AML-193 (cell line): ENCODE results near the gene YIF1A.
"Not testable (repeated sequence)": the region's sequence is repeated elsewhere in the genome, so short reads cannot be mapped to it uniquely, and the experiment has no call there.

Experiments
- DNase-seq, 2 experiments: peaks; one replicate each; lab custom pipeline; 2025; lab: John Stamatoyannopoulos, UW

The YIF1A gene

GRCh38 chr11:66268952-66269905 is 19.7 kb downstream of the YIF1A start:
- peak; percentile 50 to 51 for DNase-seq

DNA sequence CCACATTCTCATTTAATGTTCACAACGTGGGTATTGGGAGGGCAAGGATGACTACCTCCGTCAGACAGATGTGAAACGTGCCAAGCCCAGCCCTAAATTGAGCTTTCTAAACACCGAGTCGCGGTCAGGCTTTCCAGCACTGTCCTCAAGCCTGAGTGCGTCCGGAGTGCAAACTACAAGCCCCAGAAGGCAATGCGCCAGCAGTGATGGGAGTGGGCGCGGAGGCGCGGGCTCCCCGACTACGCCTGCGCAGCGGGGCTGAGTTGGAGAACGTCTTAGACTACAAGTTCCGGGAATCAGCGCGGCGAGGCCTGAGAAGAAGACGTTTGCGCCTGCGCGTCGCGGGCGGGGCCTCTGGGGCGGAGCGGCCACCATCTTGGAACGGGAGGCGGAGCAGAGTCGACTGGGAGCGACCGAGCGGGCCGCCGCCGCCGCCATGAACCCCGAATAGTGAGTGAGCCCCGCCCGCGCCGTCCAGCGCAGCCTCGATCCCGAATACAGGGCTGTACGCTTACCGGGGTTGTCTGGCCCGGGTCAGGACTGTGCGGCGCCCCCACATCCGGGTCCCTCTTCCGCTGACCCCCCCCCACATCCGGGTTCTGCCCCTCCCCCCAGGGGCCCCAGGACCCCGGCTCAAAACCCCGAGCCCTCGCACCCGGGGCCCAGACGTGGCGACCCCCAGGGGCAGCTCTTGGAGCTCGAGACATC is 20.5 kb downstream of the YIF1A start, which contains the start of gene RAB1B:
Gene RAB1B, plus strand, starts transcription at position 396 of the 708 bp plus-strand sequence. Its CDS starts 41 bp downstream, at position 437.
- peak; percentile 97 to 99 for DNase-seq

GRCh38 chr11:66267379-66268243 is 21.3 kb downstream of the YIF1A start:
- peak; percentile 51 to 57 for DNase-seq

- DNase-seq = no peak
Measured at GRCh38 chr11:66267039-66267378, 21.9 kb downstream of the YIF1A start.

DNA sequence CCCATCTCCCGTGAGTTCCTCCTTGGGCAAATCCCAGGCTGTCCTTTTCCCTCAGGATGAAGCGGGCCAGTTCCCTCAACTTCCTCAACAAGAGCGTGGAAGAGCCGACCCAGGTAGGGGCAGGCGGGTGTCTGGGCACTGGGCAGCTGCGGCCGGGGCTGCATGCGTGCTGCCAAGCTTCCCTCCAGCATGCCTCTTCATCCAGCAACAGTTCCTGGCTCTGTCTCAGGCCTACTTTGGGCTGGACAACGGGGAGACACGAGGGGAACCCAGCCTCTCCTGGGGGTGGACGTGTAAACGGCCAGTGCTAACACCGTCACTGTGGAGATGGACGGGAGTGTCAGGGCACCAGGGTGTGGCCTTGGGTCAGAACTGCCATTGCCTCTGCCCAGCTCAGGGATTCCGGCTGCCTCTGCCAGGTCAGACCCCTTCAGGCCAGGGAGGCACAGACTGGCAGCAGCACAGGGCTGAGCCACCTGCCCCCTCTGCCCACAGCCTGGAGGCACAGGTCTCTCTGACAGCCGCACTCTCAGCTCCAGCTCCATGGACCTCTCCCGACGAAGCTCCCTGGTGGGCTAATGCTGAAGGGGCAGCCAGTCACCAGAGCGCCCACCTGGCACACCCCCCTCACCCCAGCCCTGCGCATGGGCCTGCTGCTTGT is 22.4 kb downstream of the YIF1A start:
- no peak for DNase-seq

GRCh38 chr11:66265531-66266377 is 23.2 kb downstream of the YIF1A start:
- DNase-seq = no peak

GRCh38 chr11:66264914-66265313 is 24.0 kb downstream of the YIF1A start:
- no peak for DNase-seq

GRCh38 chr11:66264383-66264782 is 24.6 kb downstream of the YIF1A start:
- no peak for DNase-seq

- DNase-seq = no peak
Measured at GRCh38 chr11:66263785-66264184, 25.2 kb downstream of the YIF1A start.

DNA sequence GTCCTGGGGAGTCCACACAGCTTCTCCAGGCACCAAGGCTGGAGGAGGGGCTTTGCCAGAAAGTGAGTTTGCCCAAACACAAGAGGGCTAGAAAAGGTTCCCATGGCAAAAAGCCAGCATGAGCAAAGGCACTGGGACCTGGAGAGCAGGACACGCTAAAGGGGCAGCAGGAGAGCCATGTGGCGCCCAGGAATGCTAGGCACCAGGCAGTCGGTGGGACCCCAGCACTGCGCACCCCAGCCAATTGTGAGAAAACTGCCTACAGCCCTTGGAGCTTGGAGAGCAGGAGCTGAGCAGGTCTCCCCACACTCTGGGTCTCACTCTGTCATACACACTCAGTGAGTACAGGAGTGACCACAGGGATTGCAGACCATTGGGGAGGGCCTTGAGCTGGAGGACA is 25.7 kb downstream of the YIF1A start:
- no peak for DNase-seq

DNA sequence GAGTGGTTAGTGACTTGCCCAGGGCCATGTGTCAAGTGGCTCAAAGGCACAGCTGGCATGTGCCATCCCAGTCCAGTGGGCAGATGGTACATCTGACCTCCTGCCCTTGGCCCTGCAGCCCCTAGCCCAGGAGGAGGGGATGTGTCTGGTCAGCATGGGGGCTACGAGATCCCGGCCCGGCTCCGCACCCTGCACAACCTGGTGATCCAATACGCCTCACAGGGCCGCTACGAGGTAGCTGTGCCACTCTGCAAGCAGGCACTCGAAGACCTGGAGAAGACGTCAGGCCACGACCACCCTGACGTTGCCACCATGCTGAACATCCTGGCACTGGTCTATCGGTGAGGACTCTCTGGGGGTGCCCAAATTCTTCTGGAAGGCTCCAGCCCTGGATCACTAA is 26.2 kb downstream of the YIF1A start:
- no peak for DNase-seq

DNA sequence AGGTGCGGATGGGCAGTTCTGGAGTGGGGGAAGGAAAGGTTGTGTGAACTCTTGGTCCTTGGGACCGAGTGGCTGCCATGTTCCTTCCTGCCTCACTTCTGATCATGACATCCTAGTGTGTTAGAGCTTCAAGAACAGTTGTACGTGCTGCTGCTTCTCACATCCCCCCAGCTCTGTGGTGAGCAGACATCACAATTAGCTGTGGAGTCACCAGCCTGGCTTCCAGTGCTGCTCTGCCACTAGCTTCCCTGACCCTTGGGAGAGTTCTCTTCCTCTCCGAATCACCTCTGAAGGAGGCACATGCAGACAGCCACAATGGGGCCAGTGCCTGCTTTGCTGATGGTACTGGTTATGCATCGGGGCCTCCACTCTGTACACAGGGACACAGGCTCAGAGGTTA is 26.8 kb downstream of the YIF1A start:
- no peak for DNase-seq

GRCh38 chr11:66261578-66261977 is 27.4 kb downstream of the YIF1A start:
- no peak for DNase-seq

DNA sequence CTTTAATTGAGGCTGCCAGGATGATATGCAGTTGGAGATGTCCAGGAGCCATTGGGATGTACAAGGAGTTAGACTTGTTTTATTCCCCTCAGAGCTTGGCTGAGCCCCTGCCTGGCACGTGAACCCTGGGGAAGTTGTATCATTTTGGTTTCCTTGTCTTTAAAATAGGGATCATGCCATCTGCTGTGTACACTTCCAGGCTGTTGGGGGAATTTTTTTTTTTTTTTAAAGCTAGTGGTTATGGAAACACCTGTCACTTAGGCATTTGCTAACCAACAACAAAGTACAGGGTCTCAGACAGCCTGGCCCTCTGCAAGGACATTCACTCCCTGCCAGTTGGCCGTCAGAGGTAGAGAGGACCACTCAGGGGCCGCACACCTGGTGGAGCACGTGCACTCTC is 29.0 kb downstream of the YIF1A start:
- DNase-seq = no peak

GRCh38 chr11:66259225-66259624 is 29.7 kb downstream of the YIF1A start:
- DNase-seq = no peak

- DNase-seq = no peak
Measured at GRCh38 chr11:66258473-66258893, 30.5 kb downstream of the YIF1A start.

DNA sequence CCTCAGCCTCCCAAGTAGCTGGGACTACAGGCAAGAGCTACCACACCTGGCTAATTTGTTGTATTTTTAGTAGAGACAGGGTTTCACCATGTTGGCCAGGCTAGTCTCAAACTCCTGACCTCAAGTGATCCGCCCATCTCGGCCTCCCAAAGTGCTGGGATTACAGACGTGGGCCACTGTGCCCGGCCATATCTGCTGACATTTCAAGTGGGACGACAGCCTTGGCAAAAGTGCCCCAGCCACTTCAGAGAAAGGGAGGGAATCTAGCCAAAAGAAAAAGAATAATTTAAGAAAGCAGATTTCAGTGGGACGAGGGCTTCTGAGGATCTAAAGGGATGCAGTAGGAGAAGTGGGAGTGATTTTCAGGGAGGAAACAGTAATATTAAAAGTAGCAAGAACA is 35.9 kb downstream of the YIF1A start:
- DNase-seq = not testable (repeated sequence)

GRCh38 chr11:66251809-66252208 is 37.1 kb downstream of the YIF1A start:
- no peak for DNase-seq

- no peak for DNase-seq
Measured at GRCh38 chr11:66248903-66249302, 40.0 kb downstream of the YIF1A start.

GRCh38 chr11:66247801-66248200 is 41.1 kb downstream of the YIF1A start:
- DNase-seq = no peak

DNA sequence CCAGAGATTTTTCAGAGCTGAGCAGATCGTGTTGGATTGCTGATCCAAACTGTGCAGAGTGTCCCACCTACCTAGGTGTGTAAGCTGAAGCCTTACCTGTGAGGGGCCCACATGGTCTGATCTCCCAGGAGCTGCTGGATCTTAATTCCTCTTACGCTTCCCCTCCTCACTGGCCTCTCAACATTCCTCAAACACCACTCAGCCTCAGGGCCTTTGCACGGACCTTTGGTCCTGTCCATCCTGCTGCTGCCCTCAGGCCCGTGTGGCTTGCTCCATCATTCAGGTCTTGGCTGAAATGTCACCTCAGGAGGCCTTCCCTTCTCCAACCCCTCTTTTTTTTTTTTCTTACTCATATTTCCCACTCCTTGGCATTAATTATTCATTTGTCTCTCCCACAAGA is 41.6 kb downstream of the YIF1A start:
- DNase-seq = no peak
